DMS 273 (cell line): Measurements from ENCODE around the gene RND2.
"Not testable (repeated sequence)": the region's sequence is repeated elsewhere in the genome, so short reads cannot be mapped to it uniquely, and the experiment has no call there.

Source experiments
- DNase-seq: peaks from one replicate; lab custom pipeline; 2025; ENCODE audit not compliant: unreplicated experiment; lab: John Stamatoyannopoulos, UW

RND2 gene

DNA sequence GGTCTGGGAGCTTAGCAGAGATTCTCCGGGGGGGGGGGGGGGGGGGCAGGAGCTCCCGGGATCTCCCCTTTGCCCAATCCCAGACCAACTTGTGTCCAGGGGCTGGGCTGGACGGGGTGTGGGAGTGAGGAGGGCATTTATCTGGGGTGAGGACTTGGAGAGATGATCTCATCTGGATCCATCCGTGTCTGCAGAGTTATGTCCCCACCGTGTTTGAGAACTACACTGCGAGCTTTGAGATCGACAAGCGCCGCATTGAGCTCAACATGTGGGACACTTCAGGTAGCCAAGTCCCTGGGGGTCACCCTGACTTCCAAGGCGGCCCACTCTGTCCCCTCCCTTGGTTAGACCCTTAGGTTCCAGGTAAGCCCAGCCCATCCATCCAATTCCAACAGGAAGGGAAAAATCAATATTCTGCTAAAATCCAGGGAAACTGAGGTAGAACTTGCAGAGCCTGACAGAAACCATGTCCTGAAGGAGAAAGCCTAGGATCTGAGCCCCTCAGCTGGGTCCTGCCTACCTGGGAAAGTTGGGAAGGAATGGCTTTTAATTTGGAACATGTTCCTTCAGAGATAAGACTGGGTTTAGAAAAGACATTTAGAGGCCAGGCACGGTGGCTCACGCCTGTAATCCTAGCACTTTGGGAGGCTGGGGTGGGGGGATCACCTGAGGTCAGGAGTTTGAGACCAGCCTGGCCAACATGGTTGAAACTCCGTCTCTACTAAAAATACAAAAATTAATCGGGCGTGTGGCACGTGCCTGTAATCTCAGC, 921 bp downstream of the RND2 start:
- no peak for DNase-seq

DNA sequence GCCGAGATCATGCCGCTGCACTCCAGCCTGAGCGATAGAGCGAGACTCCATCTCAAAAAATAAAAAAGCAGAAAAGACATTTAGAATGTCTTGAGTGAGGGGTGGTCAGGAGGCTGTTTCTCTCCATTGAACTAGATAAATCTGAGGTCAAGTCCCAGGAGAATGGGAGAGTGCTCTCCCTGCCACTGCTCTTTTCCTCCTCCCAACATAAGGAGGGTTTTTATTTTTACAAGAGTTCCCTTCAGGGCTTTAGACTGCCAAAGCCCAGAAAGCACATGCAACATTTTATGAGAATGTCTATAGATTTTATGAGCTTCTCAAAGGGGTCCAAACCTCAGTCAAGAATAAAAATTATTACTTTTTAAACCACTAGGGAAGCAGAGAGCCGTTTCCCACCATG, 1.6 kb downstream of the RND2 start:
- DNase-seq, result no peak

DNA sequence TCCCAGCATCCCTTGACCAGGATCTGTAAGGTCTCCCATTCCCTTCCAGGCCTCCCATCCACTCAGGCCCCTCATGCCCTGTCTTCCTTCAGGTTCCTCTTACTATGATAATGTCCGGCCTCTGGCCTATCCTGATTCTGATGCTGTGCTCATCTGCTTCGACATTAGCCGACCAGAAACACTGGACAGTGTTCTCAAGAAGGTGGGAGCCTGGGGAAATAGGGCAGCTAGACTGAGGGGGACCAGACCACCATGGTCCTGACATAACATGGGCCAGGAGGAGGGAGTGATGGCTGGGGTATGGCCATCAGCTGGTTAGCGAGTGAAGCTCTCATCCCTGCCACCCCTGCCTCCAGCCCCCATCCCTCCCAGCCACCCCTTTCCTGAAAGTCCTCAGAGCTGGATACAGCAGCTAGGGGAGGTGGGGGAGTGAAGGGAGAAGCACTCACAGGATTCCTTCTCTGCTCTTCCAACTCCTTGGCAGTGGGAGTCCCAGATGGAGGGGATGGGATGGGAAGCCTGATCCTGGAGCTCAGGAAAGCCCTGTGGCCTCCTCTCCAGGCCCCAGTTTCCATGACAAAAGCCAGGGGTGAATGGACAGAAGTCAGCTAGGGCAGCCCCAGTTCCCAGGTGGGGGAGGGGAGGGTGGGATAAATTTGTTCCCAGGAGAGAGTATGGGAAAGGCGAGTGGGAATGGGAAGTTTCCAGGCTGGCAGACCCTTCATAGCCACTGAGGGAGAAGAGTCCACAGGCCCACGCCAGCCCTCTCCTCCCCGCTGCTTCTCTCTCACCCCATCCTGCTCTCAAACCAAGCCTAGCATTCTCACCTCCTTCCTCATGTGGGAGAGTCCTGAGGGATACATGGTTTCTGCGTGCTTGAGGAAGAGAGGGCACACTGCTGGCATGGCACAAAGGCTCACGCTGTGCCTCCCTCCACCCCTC, 2.3 kb downstream of the RND2 start:
- no peak for DNase-seq

DNA sequence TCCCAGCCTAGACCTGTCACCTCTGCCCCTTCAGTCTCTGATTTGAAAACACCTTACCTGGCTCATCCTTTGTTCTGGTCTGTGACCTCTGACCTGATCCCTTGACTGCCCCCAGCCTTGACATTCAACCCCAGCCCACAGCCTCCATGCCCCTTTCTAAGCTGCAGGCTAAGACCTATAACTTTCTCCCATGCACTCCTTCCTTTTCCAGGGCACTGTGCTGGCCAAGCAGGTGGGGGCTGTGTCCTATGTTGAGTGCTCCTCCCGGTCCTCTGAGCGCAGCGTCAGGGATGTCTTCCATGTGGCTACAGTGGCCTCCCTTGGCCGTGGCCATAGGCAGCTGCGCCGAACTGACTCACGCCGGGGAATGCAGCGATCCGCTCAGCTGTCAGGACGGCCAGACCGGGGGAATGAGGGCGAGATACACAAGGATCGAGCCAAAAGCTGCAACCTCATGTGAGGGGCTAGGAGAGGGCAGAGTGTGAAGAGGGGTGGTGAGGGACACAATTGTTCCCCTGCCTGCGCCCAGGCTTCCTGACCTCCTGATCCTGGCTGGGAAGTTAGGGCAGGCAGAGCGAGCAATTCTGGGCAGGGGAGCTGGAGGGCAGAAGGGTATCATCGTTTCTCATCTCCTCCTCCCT, 3.3 kb downstream of the RND2 start:
- DNase-seq, result peak; percentile 58

DNA sequence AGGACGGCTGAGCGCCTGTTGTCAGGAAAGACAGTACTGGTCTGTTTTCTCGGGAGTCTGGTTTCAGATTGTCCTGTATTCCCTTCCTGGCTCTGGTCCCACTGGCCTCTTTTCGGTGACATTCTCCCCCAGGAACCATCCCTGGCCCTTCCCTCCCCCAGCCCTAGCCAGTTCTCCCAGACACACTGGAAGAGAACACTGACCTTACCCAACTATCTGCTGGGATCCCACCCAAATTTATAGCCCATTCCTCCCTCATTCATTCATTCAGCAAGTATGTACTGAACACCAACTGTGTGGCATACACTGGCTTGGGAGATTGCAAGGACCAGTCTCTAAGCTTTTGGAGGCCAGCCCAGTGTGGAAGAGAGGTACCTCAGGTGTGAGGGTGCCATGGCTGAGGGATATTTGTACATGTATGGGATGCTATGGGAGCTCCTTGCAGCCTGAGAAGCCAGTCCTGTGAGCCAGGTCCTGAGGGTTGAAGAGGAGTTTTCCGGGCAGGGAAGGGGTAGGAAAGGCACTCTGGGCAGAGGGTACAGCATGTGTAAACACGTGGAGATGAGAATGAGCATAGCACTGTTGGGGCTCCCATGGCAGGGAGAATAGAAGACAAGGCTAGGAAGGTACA, 5.2 kb downstream of the RND2 start:
- no peak for DNase-seq

DNA sequence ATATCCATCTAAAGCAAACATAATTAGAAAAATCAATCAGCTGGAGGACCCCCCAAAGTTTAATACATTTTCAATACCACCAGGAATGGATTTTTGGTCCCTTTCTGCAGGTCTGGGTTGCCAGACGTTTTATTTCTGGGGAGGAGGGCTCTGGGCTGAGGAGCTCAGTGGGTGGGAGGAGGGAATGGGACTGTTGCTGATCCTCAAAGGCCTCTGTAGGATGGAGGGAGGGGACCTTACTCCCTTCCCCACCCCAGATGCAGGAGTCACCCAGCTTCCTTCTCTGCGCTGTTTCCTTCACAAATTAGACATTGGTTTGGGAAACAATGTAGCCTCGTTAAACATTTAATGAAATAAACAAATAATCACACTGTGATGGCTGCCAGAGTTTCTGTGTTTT, 6.6 kb downstream of the RND2 start:
- DNase-seq, result no peak

DNA sequence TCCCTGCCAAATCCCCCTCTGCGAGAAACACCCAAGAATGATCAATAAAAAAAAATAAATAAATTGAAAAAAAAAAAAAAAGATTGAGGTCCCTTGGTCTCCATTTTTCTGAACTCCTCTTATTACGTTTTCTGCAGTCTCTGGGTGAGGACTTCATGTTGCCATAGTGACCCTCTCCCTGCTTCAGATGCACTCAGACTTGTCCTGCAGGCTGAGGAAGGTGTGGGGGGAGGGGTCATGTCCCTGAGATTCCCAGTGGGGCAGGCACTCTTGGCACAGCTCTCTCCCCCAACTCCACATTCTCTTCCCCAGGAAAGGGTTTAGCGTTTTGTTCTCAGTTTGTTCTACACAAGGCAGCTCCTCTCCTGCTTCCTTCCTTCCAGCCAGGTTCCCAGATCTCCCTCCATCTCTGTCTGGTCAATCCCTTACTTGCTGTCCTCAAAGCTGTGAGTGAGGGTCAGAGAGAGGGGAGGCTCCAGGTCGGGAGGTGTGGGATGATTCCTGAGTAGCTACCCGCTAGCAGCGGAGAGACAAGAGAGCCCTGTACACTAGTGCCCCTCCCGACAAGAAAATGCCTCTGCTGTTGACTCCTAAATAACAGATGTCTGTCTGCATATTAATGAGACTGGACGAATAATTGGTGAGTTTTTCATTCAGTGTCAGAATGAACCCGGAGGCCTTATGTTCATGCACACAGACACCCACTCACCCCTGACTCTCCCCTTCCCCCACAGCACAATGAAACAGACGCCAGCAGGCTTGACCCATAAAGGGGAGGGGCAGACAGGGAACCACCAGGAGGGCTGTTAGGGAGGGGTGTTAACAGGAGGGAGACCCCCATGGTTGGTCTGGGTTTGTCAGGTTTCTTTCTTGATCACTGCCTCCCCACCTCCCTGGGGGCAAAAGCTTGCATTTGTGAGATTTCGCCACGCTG, 9.2 kb downstream of the RND2 start:
- DNase-seq, result peak; percentile 97

DNA sequence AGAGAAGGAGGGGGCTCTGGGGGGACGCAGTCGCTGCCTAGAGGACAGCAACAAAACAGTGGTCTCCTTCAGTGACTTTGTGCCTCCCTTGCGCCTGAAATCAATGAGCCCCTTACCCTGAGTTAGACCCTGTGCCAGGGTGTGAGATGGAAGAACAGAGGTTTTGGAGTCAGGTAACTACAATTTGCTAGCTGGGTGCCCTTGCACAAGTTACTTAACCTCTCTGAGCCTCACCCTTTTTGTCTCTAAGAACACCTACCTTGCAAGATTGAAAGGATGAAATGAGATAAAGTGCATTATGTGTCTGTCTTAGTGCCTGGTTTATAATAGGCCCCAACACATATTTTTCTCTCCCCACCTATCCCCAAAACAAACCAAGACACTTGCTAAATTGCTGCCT, 9.9 kb downstream of the RND2 start:
- DNase-seq, result no peak

DNA sequence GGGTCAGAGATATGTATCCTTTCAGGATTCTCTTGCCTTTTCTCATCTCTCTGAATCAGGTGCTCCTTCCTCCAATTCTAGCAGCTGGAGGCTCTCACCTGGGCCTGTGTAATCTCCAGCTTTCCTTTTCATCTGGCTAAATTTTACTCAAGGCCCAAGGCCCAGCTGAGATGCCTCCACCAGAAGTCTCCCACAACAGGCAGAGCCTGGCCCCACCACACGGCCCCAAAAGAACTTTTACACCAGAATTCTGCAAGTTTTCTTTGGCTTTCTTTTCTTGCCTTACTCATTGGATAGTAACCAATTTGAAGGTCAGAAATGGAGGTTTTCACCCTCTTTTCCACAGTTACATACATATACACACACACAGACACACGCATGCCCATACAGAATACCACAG, 14.6 kb downstream of the RND2 start:
- DNase-seq, result no peak

DNA sequence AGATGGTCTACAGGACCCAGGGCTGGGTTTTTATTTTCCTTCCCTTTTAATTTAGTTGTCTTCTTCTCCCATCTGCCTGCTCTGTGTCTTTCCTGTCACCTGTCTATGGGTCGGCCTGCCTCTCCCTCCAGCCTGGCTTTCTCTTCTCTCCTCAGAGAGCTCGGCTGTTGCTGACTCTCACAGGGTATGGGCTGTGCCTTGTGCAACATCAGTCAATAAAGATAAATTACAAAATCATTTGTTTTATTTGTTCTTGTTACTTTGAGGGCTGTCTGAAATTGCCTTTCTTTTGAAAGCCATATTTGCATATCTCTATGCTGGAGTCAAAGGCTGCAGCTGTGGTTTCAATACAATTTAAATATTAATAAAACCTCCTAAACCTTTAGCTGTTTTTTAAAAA, 15.6 kb downstream of the RND2 start:
- no peak for DNase-seq

DNA sequence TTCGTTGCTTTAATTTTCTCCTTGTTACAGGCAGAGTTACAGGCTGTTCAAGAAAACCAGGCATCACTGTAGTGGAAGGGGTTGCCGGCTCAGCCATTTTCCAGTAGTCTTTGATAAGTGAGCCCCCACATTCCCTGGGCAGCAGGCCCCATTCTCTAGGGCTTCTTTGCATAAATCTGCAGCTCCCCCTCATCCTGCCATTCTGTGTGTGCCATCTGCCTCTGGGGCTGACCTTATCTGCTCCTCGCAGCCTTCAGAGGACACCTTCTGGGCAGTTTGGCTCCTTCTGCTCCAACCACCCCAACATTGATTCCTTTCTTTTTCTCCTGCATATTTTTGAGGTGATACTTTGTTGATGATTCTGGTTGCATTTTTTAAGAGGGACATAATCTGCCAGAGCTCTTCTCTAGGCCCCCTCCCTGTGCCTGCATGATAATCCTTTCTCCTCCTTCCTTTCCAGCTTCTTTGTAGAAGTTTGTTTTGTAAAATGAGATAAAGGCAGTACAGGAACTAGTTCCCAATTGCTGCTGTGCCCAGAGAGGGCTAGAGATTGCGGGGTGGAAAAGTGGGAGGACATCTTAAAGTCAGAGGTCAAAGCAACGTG, 17.1 kb downstream of the RND2 start:
- DNase-seq, result peak; percentile 88

DNA sequence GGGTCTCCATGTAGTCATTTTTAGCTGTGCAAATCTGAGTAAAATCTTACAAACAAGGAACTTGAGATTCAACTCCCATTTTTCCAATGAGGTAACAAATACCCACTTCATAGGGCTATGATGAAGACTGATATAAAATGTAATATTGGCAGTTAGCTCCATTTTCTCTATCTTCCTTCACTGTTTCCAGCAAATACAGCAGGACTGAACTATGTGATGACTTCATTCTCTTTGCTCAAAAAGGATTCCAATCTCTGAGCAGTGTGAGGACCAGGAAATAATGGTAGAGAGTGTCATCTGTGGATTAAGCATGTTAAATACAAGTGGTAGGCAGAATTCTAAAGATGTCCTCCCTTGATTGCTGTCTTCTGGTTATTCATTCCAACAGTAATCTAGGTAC, 18.3 kb downstream of the RND2 start:
- no peak for DNase-seq

DNA sequence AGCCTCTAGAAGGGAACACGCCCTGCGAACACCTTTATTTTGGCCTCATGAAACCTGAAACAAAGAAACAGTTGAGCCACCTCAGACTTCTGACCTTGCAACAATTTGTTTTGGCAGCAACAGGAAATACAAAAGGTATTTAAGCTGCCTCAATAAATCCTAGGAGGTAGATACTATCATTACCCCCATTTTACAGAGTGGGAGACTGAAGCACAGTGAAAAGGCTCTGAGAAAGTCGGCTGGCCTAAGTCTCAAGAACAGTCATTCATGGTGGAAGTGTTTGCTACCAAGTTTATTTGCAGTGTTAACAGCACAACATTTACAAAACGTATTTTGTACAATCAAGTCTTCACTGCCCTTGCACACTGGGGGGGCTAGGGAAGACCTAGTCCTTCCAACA, 19.0 kb downstream of the RND2 start:
- no peak for DNase-seq

DNA sequence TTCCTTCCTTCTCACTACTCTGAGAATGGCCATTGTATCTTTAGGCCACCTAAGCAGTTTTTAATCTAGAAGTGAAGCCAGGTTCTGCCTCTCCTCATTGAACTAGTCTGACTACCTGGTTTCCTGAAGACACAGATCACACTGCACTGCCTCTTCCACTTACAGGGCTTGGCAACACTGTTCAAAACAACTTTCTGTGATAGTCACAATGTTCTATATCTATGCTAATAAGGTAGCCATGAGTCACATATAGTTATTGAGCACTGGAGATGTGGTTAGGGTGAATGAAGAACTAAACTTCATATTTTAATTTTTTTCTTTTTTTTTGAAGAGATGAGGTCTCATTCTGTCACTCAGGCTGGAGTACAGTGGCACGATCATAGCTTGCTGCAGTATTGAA, 26.9 kb downstream of the RND2 start:
- DNase-seq, result no peak

DNA sequence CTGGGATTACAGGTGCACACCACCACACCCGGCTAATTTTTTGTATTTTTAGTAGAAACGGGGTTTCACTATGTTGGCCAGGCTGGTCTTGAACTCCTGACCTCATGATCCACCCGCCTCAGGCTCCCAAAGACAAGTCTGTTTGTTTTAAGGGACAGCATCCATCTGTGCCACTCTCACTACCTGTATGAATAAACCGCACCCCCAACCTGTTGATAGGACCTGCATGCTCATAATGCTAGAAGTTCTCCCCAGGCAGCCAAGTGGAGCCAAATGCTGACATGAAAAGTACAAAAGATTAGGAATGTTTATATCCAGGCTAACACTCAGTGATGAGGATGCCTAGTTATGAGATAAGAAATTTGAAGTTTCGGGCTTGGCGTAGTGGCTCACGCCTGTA, 28.0 kb downstream of the RND2 start:
- not testable (repeated sequence) for DNase-seq

DNA sequence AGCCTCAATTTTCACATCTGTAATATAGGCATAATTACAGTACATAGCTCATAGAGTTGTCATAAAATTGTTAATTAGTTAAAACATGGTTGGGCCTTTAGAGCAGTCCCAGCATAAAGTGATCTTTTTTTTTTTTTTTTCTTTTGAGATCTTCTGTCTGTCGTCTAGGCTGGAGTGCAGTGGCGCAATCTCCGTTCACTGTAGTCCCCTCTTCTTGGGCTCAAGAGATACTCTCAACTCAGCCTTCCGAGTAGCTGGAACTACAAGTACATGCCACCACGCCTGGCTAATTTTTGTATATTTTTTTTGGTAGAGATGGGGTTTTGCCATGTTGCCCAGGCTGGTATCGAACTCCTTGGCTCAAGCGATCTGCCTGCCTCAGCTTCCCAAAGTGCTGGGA, 31.0 kb downstream of the RND2 start:
- DNase-seq, result no peak

DNA sequence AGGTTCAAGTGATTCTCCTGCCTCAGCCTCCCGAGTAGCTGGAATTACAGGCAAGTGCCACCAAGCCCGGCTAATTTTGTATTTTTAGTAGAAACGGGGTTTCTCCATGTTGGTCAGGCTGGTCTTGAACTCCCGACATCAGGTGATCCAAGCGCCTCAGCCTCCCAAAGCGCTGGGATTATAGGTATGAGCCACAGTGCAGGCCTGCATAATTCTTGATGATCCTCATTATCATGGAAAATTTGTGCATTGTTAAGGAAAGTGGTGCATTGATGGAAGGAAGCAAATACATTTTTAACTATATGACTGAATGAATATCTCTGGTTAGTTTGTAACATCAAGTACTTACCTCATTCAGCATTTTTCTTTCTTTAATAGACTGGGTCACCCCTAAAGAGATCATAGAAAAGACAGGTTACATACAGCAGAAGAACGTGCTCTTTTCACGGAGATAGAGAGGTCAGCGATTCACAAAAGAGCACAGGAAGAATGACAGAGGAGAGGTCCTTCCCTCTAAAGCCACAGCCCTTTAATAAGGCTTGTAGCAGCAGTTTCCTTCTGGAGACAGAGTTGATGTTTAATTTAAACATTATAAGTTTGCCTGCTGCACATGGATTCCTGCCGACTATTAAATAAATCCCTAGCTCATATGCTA, 38.1 kb downstream of the RND2 start:
- no peak for DNase-seq

DNA sequence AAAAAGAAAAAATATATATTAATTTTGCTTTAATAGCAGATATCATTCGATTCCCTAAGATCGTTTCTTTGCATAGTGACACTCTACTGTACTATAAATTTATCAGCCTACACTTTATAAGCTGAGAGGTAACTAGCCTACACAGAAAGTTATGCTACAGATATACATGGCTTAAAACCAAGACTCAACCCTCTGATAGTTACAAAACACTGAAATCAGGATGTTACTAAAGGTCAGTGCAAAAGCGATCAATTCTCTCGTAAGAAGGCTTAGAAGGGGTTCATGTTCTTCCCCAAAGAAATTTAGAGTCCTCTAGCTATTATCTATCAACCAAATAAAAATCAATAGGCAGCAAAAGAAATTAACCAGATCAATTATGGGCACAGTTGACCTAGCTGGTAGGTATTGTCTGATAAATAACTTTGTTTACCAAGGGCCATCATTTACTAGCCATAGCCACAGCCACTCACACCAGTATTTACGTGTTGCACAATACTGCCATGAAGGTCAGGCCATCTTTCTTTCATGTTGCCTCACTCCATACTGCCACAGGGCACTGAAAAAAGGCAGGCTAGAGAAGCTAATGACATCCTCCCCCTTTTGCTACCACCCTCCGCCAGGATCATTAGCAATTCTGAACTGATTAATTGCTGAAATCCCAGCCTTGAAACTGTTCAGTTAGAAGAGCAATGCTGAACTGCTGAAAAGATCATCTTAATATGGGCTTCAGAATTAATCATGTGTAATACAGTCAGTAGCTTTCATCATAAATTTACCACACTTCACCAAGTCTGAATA, 43.7 kb downstream of the RND2 start:
- DNase-seq, result no peak
